AG09319 (cell line): ENCODE results near the gene SMYD3.
"Not testable (repeated sequence)": the region's sequence is repeated elsewhere in the genome, so short reads cannot be mapped to it uniquely, and the experiment has no call there.

Experiments used
- DNase-seq: peaks from one replicate; pipeline ENCODE4 v3.0.0-alpha.2; 2010; ENCODE audit warnings: low read depth; ENCODE audit errors: extremely low read depth
- TF ChIP-seq, protein P1 (sequence below): IDR thresholded peaks from 2 replicates; pipeline ENCODE4 v1.5.1; 2011; ENCODE audit warnings: low read depth, mild to moderate bottlenecking, inconsistent platforms, low read length, moderate library complexity

The SMYD3 gene

DNA sequence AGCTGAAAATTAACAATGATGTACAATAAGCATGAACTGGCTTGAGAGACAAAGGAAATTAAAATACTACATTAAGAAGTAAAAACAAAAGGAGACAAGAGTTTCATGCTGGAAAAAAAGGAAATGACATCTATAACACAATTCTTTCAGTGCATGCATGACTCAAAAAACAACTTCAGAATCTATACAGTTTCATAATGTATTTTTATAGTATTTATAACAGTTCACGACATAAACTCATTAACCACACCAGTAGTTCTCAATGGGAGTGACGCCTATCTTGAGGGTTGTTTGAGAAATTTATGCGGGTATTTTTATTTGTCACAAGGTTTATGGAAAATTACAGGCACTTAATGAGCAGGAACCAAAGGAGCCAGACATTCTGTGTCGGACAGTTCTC, 168.5 kb downstream of the SMYD3 start:
- no peak for DNase-seq
- TF ChIP-seq, protein P1, sequence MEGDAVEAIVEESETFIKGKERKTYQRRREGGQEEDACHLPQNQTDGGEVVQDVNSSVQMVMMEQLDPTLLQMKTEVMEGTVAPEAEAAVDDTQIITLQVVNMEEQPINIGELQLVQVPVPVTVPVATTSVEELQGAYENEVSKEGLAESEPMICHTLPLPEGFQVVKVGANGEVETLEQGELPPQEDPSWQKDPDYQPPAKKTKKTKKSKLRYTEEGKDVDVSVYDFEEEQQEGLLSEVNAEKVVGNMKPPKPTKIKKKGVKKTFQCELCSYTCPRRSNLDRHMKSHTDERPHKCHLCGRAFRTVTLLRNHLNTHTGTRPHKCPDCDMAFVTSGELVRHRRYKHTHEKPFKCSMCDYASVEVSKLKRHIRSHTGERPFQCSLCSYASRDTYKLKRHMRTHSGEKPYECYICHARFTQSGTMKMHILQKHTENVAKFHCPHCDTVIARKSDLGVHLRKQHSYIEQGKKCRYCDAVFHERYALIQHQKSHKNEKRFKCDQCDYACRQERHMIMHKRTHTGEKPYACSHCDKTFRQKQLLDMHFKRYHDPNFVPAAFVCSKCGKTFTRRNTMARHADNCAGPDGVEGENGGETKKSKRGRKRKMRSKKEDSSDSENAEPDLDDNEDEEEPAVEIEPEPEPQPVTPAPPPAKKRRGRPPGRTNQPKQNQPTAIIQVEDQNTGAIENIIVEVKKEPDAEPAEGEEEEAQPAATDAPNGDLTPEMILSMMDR: no peak

- TF ChIP-seq, protein P1: no peak
- no peak for DNase-seq
Measured at GRCh38 chr1:246338098-246338497, 169.0 kb downstream of the SMYD3 start.

GRCh38 chr1:246335151-246335550, 171.9 kb downstream of the SMYD3 start:
- no peak for DNase-seq
- TF ChIP-seq, protein P1: no peak

- TF ChIP-seq, protein P1: no peak
- DNase-seq: no peak
Measured at GRCh38 chr1:246333855-246334254, 173.2 kb downstream of the SMYD3 start.

GRCh38 chr1:246332078-246332477, 175.0 kb downstream of the SMYD3 start:
- TF ChIP-seq, protein P1: no peak
- DNase-seq: no peak

DNA sequence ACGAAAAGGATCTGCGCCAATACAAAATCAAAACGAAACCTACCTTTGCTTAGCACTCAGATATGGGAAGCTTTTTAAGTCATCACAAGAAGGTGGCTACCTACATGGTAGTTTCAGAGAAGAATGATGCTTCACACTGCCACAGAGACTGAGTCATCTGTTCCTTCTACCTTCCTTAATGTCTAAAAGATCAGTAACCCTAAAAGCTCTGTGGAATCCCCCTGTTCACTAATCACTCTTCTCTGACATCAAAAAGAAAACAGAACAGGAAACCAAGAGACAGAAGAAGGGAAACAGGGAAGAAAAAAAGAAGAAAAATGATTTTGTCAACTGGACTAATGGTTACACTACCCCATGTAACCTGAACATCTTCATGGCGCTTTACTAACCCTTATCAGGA, 177.2 kb downstream of the SMYD3 start:
- DNase-seq: no peak

GRCh38 chr1:246329292-246329691, 177.8 kb downstream of the SMYD3 start:
- DNase-seq: not testable (repeated sequence)

More for the DNA sequence above, 177.2 kb downstream of the SMYD3 start:
- TF ChIP-seq, protein P1: no peak

- no peak for DNase-seq
- TF ChIP-seq, protein P1: no peak
Measured at GRCh38 chr1:246324711-246325110, 182.4 kb downstream of the SMYD3 start.

DNA sequence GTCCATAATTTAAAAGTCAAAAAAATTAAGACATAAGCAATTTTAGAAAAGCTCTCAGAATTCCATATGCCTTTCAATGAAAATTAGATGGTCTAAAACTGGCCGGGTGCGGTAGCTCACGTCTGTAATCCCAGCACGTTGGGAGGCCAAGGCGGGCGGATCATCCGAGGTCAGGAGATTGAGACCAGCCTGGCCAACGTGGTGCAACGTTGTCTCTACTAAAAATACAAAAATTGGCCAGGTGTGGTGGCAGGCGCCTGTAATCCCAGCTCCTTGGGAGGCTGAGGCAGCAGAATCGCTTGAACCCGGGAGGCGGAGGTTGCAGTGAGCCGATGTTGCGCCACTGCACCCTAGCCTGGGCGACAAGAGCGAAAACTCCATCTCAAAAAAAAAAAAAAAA, 183.0 kb downstream of the SMYD3 start:
- DNase-seq: not testable (repeated sequence)
